K562 (cell line): Measurements from ENCODE around the gene GNB2. TPM values are rescaled to one million over a fixed set of nuclear protein-coding genes. Genes with fewer than 3 reads are reported as not detected.

Source experiments
- ETV1 ChIP-seq: fragments of 450-650 bp; conservative IDR thresholded peaks from 2 replicates; pipeline ENCODE4 v1.6.1; 2016; ENCODE audit warnings: missing genetic modification characterization, control low read depth, low read depth, missing compliant biosample characterization
- HMGXB4 ChIP-seq: sonication (generic); formaldehyde crosslinking; IDR thresholded peaks from 2 replicates; pipeline ENCODE4 v1.8.1; 2023; ENCODE audit warnings: mild to moderate bottlenecking, missing genetic modification reagents
- MNT ChIP-seq, 2 experiments: fragments of 450-650 bp; conservative IDR thresholded peaks; 2 replicates each; pipeline ENCODE4 v1.6.1; 2017; ENCODE audit warnings: mild to moderate bottlenecking in 2 of 2, moderate library complexity in 2 of 2
- MTA2 ChIP-seq: fragments of 450-650 bp; IDR thresholded peaks from 2 replicates; pipeline ENCODE4 v1.6.1; 2016; ENCODE audit warnings: low read depth
- NFXL1 ChIP-seq: fragments of 450-650 bp; formaldehyde crosslinking; IDR thresholded peaks from 2 replicates; pipeline ENCODE4 v1.4.0; 2021; ENCODE audit warnings: mild to moderate bottlenecking
- NONO ChIP-seq, 2 experiments: fragments of 200-400 bp in 1 of 2; fragments of 450-650 bp in 1 of 2; formaldehyde crosslinking in 1 of 2; IDR thresholded peaks; 2 replicates each; pipeline ENCODE4 v1.6.1; 2017; ENCODE audit warnings: low read depth in 2 of 2, mild to moderate bottlenecking in 2 of 2, moderate library complexity in 2 of 2, low read length in 1 of 2
- RBM25 ChIP-seq: fragments of 200-400 bp; formaldehyde crosslinking; IDR thresholded peaks from 2 replicates; pipeline ENCODE4 v1.6.1; 2018; ENCODE audit warnings: low read length, low read depth, moderate library complexity; ENCODE audit not compliant: severe bottlenecking
- RFX1 ChIP-seq: fragments of 450-650 bp; IDR thresholded peaks from 2 replicates; pipeline ENCODE4 v1.6.1; 2016; ENCODE audit warnings: mild to moderate bottlenecking, moderate library complexity
- ZBTB11 ChIP-seq, 3 experiments: fragments of 200-800 bp in 1 of 3; fragments of 250-450 bp in 1 of 3; fragments of 450-650 bp in 1 of 3; sonication (Bioruptor Pico) in 1 of 3; sonication (Bioruptor generic) in 1 of 3; formaldehyde crosslinking in 1 of 3; IDR thresholded peaks; 2 replicates each; pipeline versions ENCODE4 v1.6.1 to v1.8.0; 2016 to 2022; ENCODE audit warnings: mild to moderate bottlenecking in 2 of 3, missing genetic modification characterization in 2 of 3, missing compliant biosample characterization in 1 of 3, moderate library complexity in 1 of 3
- ZFPM2 ChIP-seq: fragments of 250-450 bp; sonication (Bioruptor Pico); IDR thresholded peaks from 2 replicates; pipeline ENCODE4 v1.5.1; 2022; ENCODE audit warnings: mild to moderate bottlenecking
- ZMIZ1 ChIP-seq, 2 experiments: fragments of 150-350 bp in 1 of 2; IDR thresholded peaks; 2 replicates each; pipeline ENCODE4 v1.6.1; 2012 to 2016; ENCODE audit warnings: low read depth in 2 of 2, low read length in 2 of 2, mild to moderate bottlenecking in 1 of 2, moderate library complexity in 1 of 2
- ZNF134 ChIP-seq: fragments of 250-450 bp; sonication (Bioruptor Pico); conservative IDR thresholded peaks from 2 replicates; pipeline ENCODE4 v1.4.0; 2020
- ZNF224 ChIP-seq: sonication (generic); formaldehyde crosslinking; IDR thresholded peaks from 2 replicates; pipeline ENCODE4 v1.8.0; 2022; ENCODE audit warnings: mild to moderate bottlenecking, missing genetic modification reagents
- polyA plus RNA-seq, 8 experiments: library from polyadenylated mRNA; depleted of rRNA in 4 of 8; stranded (reverse) in 5 of 8; unstranded in 3 of 8; fragments of >200 nt; fragmentation: Nextera tagmentation in 2 of 8; fragmentation: Illumina TruSeq in 1 of 8; extraction: Ambion mirVana in 2 of 8; extraction: Trizol in 1 of 8; gene quantifications; 2 replicates each; pipeline versions ENCODE4 v1.2.1 to v1.2.3, GENCODE V29; 2011 to 2014; ENCODE audit warnings: inconsistent platforms in 1 of 8, missing spikeins in 1 of 8
- total RNA-seq, 7 experiments: library from RNA; depleted of rRNA in 6 of 7; stranded (reverse); fragments of >200 nt in 6 of 7; fragmentation: Illumina TruSeq in 2 of 7; extraction: Trizol in 2 of 7; gene quantifications; 2 replicates each; pipeline versions ENCODE4 v1.2.1 to v1.2.3, GENCODE V29; 2011 to 2021; ENCODE audit warnings: low replicate concordance in 1 of 7

The GNB2 gene
- total and polyA plus RNA-seq, 9 of the 15 experiments (the other 6 are each of a cell fraction or from before 2014, with no cell fraction given), result 0.65 to 320 (median 104) TPM

- TF ChIP-seq ZBTB11 (CRISPR knock-in tag; IDR thresholded peaks at IDR 0.05) (no peak), ZFPM2 (CRISPR knock-in tag) (no peak), RFX1 (no peak), ZNF224 (CRISPR knock-in tag) (no peak), MNT (conservative IDR thresholded peaks at IDR 0.05) (0 out of 4 replicates have a peak, but pooled peaks of 1 of the 2 experiments have one; percentile 42), ETV1 (tag) (no peak), NFXL1 (CRISPR knock-in tag) (no peak), MTA2 (no peak), ZMIZ1 (IDR thresholded peaks at IDR 0.05; ENCODE audit: low read depth in 2 of 2, low read length in 2 of 2) (no peak), HMGXB4 (CRISPR knock-in tag) (no peak), RBM25 (peak; percentile 20), NONO (IDR thresholded peaks at IDR 0.05; ENCODE audit: low read depth in 2 of 2, low read length in 1 of 2) (no peak), ZNF134 (CRISPR knock-in tag) (no peak)
These were observed 49.4 kb upstream of the GNB2 start (continued) for GRCh38 chr7:100623951-100624824.
